Endothelial cell of umbilical vein (primary cell): ENCODE data around the gene STX4. TPM values are rescaled to one million over a fixed set of nuclear protein-coding genes. Genes with fewer than 3 reads are reported as not detected.

Source experiments
- BruUV-seq: library from RNA; stranded (reverse); fragments of 400-500 nt; replicated peaks from 2 replicates; lab custom pipeline; 2021; lab: Mats Ljungman, UMichigan
- CTCF ChIA-PET: fragments of 300-600, 350-600 bp; sonication (Branson Sonifier 250); formaldehyde crosslinking; loops from one replicate; lab custom pipeline; 2021; ENCODE audit warnings: antibody characterized with exemption, inconsistent platforms; lab: Charles Lee
- POLR2A ChIA-PET: fragments of 300-600, 350-600 bp; sonication (Branson Sonifier 250); formaldehyde crosslinking; loops from one replicate; lab custom pipeline; 2021; ENCODE audit warnings: antibody characterized with exemption, inconsistent platforms; lab: Charles Lee
- DNase-seq: peaks from one replicate; pipeline ENCODE4 v3.0.0-alpha.2; 2011; ENCODE audit warnings: low read depth, low spot score
- FAIRE-seq: peaks from 2 replicates; lab custom pipeline; 2011; peaks lifted over from hg19 to GRCh38; lab: Jason Lieb, UNC
- H2AFZ ChIP-seq: 2 replicates; pipeline ENCODE4 v1.6.0; 2012; ENCODE audit warnings: low read depth, low read length, control low read depth, inconsistent platforms
- H3K27ac ChIP-seq: 2 replicates; pipeline ENCODE4 v1.5.1; 2011; ENCODE audit warnings: low read depth, mild to moderate bottlenecking, control low read depth, low read length, moderate library complexity; ENCODE audit not compliant: insufficient read depth
- H3K27me3 ChIP-seq, 2 experiments: 2 replicates each; pipeline versions ENCODE4 v1.6.0 to v1.6.1; 2011; ENCODE audit warnings: low read length in 2 of 2, mixed read lengths in 1 of 2; ENCODE audit not compliant: control insufficient read depth in 2 of 2, insufficient read depth in 2 of 2
- H3K36me3 ChIP-seq, 2 experiments: 2 replicates in 1 of 2; 3 replicates in 1 of 2; pipeline ENCODE4 v1.5.1; 2011; ENCODE audit warnings: low read length in 2 of 2, mild to moderate bottlenecking in 1 of 2, moderate library complexity in 1 of 2; ENCODE audit not compliant: control insufficient read depth in 2 of 2, insufficient read depth in 2 of 2; ENCODE audit errors: extremely low read depth in 1 of 2
- H3K4me1 ChIP-seq: 3 replicates; pipeline ENCODE4 v1.5.1; 2011; ENCODE audit warnings: mild to moderate bottlenecking, low read length; ENCODE audit not compliant: control insufficient read depth, insufficient read depth; ENCODE audit errors: extremely low read depth
- H3K4me2 ChIP-seq: 2 replicates; pipeline ENCODE4 v1.6.1; 2011; ENCODE audit warnings: low read length, control low read depth, mixed read lengths; ENCODE audit not compliant: insufficient read depth
- H3K4me3 ChIP-seq, 3 experiments: fragments of 200-600 bp in 1 of 3; sonication (generic), shearing (Covaris generic) in 1 of 3; replicated peaks in 1 of 3; 2 replicates each; pipeline ENCODE4 v1.5.1; 2011 to 2016; ENCODE audit warnings: control low read depth in 3 of 3, low read length in 3 of 3, mild to moderate bottlenecking in 2 of 3, inconsistent platforms in 1 of 3, low read depth in 1 of 3, moderate library complexity in 1 of 3; ENCODE audit not compliant: insufficient read depth in 1 of 3
- H3K79me2 ChIP-seq: 2 replicates; pipeline ENCODE4 v1.6.0; 2012; ENCODE audit warnings: low read length, inconsistent platforms; ENCODE audit not compliant: control insufficient read depth, insufficient read depth
- H3K9ac ChIP-seq: replicated peaks from 2 replicates; pipeline ENCODE3; 2011; ENCODE audit warnings: low read length, control low read depth; ENCODE audit not compliant: insufficient read depth; ENCODE audit errors: extremely low read depth
- H3K9me1 ChIP-seq: replicated peaks from 3 replicates; pipeline ENCODE4 v1.6.0; 2011; ENCODE audit warnings: mild to moderate bottlenecking, low read length; ENCODE audit not compliant: control insufficient read depth, insufficient read depth; ENCODE audit errors: extremely low read depth
- H3K9me3 ChIP-seq: replicated peaks from 2 replicates; pipeline ENCODE4 v1.5.1; 2012; ENCODE audit warnings: low read length, inconsistent platforms; ENCODE audit not compliant: control insufficient read depth, insufficient read depth
- H4K20me1 ChIP-seq: replicated peaks from 2 replicates; pipeline ENCODE3; 2011; ENCODE audit warnings: mild to moderate bottlenecking, low read length; ENCODE audit not compliant: control insufficient read depth, insufficient read depth; ENCODE audit errors: extremely low read depth
- EZH2 ChIP-seq: IDR thresholded peaks from 2 replicates; pipeline ENCODE4 v1.6.1; 2012; ENCODE audit warnings: borderline replicate concordance, low read depth, mild to moderate bottlenecking, moderate library complexity, low read length, inconsistent platforms; ENCODE audit not compliant: severe bottlenecking
- FOS ChIP-seq: IDR thresholded peaks from 2 replicates; pipeline ENCODE4 v1.6.1; 2011; ENCODE audit warnings: mild to moderate bottlenecking, low read length, moderate library complexity, borderline replicate concordance; ENCODE audit not compliant: insufficient read depth
- GATA2 ChIP-seq: IDR thresholded peaks from 2 replicates; pipeline ENCODE4 v1.7.0; 2011; ENCODE audit warnings: low read depth, mild to moderate bottlenecking, moderate library complexity, mixed read lengths, low read length; ENCODE audit not compliant: insufficient read length, insufficient read depth
- JUN ChIP-seq: IDR thresholded peaks from 2 replicates; pipeline ENCODE4 v1.6.1; 2011; ENCODE audit warnings: borderline replicate concordance, low read depth; ENCODE audit not compliant: insufficient read length, insufficient read depth
- MYC ChIP-seq: IDR thresholded peaks from one replicate; pipeline ENCODE4 v1.6.1; 2011; ENCODE audit warnings: mild to moderate bottlenecking, low read depth, low read length
- POLR2A ChIP-seq: IDR thresholded peaks from 2 replicates; pipeline ENCODE4 v1.6.1; 2012; ENCODE audit warnings: low read depth, mild to moderate bottlenecking, control low read depth, low read length
- POLR2AphosphoS5 ChIP-seq: IDR thresholded peaks from 2 replicates; pipeline ENCODE4 v1.6.1; 2012; ENCODE audit warnings: low read depth, mild to moderate bottlenecking, control low read depth, low read length, moderate library complexity; ENCODE audit not compliant: insufficient read depth
- dilution Hi-C: fragments of 300-500 bp; cut with MboI; formaldehyde crosslinking; loops from one replicate; pipeline ENCODE4 v1.15.0; 2019; ENCODE audit warnings: low sequenced_read_pairs; ENCODE audit not compliant: extremely low pct_ligation_motif_present
- intact Hi-C: fragments of 100-400 bp; cut with micrococcal nuclease; formaldehyde crosslinking; loops from one replicate; pipeline ENCODE4 v1.10.0; 2022
- polyA plus RNA-seq, 4 experiments: library from polyadenylated mRNA; depleted of rRNA in 3 of 4; stranded (reverse) in 3 of 4; unstranded in 1 of 4; fragments of >200 nt; gene quantifications; 2 replicates each; pipeline versions ENCODE4 v1.2.1 to v1.2.3, GENCODE V29; 2011 to 2012; ENCODE audit warnings: missing spikeins in 1 of 4
- total RNA-seq: library from RNA; stranded (reverse); gene quantifications from 2 replicates; pipeline ENCODE4 v1.2.3, GENCODE V29; 2021
- TF ChIP-seq, protein P1 (sequence below): IDR thresholded peaks from 2 replicates; pipeline ENCODE4 v1.6.1; 2011; ENCODE audit not compliant: insufficient read depth, insufficient read length
- TF ChIP-seq, protein P2 (sequence below), 2 donors: IDR thresholded peaks; 1 replicate in 1 of 2; 2 replicates in 1 of 2; pipeline ENCODE4 v1.5.1; 2011; ENCODE audit warnings: low read length in 2 of 2, mild to moderate bottlenecking in 2 of 2, moderate library complexity in 2 of 2, control low read depth in 1 of 2, inconsistent platforms in 1 of 2, low read depth in 1 of 2; ENCODE audit not compliant: insufficient read depth in 1 of 2; ENCODE audit errors: extremely low read depth in 1 of 2

Gene STX4
- total and polyA plus RNA-seq, 2 donors (not counting 3 experiments of a cell fraction or from before 2014, with no cell fraction given): 49.5 to 65.2 TPM

DNA sequence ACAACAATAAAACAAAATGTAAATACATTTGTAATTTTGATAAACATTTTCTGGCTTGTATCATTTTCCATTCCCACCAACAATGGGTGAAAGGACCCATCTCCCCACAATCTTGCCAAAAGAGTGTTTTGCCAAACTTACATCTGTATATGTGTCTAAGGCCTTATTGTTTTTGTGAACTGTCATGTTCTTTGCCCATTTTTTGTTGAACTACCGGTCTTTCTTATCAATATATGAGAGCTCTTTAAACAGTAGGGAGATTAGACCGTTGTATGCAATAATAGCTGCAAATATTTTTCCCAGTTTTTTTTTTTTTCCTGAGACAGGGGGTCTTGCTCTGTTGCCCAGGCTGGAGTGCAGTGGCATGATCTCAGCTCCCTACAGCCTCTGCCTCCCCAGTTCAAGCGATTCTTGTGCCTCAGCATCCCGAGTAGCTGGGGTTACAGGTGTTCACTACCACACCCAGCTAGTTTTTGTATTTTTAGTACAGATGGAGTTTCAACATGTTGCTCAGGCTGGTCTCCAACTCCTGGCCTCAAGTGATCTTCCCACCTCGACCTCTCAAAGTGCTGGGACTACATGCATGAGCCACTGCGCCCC lies 9.6 kb upstream of the STX4 start:
- POLR2A ChIA-PET: no interaction called here
- TF ChIP-seq POLR2A (no peak), JUN (no peak), FOS (no peak)
- BruUV-seq: no TSS peak
- Histone ChIP-seq H3K4me1 (no peaks in the 10 kb centered on the region), H3K4me3 (no peak overlapping the region), H3K27me3 (no peaks in the 10 kb centered on the region), H3K79me2 (no peaks in the 10 kb centered on the region), H2AFZ (no peak overlapping the region), H4K20me1 (no peaks in the 10 kb centered on the region), H3K4me2 (no peak overlapping the region), H3K27ac (no peak overlapping the region), H3K9ac (no peak overlapping the region), H3K9me3 (no peaks in the 10 kb centered on the region), H3K9me1 (no peaks in the 10 kb centered on the region), H3K36me3 (no peaks in the 10 kb centered on the region)
- CTCF ChIA-PET: interaction anchor here (0.6 to 1.2 kb wide), 3 partner anchors 17 to 116 kb away, joined by 3 to 5 read pairs (median 3); partner anchors contain the start of gene HSD3B7
- intact Hi-C loops (no loop called here), dilution Hi-C loops (no loop called here)
- DNase-seq: no peak
- no peak for FAIRE-seq

DNA sequence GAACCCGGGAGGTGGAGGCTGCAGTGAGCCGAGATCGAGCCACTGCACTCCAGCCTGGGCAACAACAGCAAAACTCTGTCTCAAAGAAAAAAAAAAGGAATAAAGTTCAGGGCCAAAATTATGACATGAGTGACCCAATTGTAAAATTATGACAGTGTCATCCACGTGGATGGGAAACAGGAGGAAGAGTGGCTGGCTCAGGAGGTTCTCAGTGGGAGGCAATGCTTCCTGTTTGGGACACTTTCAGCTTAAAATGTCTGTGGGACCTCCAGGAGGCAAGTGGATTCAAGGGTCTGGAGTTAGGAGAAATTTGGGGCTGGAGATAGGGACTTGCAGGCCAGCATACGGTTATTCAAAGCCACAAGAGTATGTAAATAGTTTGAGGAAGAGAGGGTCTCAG lies 8.0 kb upstream of the STX4 start:
- DNase-seq (no peak), FAIRE-seq (no peak)
- intact Hi-C loops (loop anchor here (5.0 kb wide), 1 partner anchor 132 kb away; no protein-coding TSS in a partner anchor), dilution Hi-C loops (no loop called here)
- CTCF ChIA-PET: no interaction called here
- Histone ChIP-seq H2AFZ (no peak overlapping the region), H3K36me3 (no peaks in the 10 kb centered on the region), H3K4me3 (no peak overlapping the region), H3K79me2 (no peaks in the 10 kb centered on the region), H4K20me1 (no peaks in the 10 kb centered on the region), H3K9ac (no peak overlapping the region), H3K27ac (no peak overlapping the region), H3K9me3 (no peaks in the 10 kb centered on the region), H3K4me2 (no peak overlapping the region), H3K27me3 (no peaks in the 10 kb centered on the region), H3K4me1 (no peaks in the 10 kb centered on the region), H3K9me1 (no peaks in the 10 kb centered on the region)
- no TSS peak for BruUV-seq
- TF ChIP-seq EZH2 (no peak), POLR2A (no peak), JUN (no peak), FOS (no peak), MYC (no peak), POLR2AphosphoS5 (no peak), GATA2 (no peak)
- TF ChIP-seq, protein P1, sequence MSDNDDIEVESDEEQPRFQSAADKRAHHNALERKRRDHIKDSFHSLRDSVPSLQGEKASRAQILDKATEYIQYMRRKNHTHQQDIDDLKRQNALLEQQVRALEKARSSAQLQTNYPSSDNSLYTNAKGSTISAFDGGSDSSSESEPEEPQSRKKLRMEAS: no peak
- TF ChIP-seq, protein P2, sequence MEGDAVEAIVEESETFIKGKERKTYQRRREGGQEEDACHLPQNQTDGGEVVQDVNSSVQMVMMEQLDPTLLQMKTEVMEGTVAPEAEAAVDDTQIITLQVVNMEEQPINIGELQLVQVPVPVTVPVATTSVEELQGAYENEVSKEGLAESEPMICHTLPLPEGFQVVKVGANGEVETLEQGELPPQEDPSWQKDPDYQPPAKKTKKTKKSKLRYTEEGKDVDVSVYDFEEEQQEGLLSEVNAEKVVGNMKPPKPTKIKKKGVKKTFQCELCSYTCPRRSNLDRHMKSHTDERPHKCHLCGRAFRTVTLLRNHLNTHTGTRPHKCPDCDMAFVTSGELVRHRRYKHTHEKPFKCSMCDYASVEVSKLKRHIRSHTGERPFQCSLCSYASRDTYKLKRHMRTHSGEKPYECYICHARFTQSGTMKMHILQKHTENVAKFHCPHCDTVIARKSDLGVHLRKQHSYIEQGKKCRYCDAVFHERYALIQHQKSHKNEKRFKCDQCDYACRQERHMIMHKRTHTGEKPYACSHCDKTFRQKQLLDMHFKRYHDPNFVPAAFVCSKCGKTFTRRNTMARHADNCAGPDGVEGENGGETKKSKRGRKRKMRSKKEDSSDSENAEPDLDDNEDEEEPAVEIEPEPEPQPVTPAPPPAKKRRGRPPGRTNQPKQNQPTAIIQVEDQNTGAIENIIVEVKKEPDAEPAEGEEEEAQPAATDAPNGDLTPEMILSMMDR (IDR thresholded peaks at IDR 0.05; ENCODE audit: extremely low read depth in 1 of 2, insufficient read depth in 1 of 2, low read depth in 1 of 2, low read length in 2 of 2): no peak
- POLR2A ChIA-PET: no interaction called here
